Breast epithelium (tissue), 4 donors: Measurements from ENCODE around the gene AKAP10. TPM values are rescaled to one million over a fixed set of nuclear protein-coding genes. Genes with fewer than 3 reads are reported as not detected.
A peak's percentile ranks its signal among the peaks of the same experiment; 100 is the strongest.

ENCODE experiments used
- DNase-seq, 2 donors: peaks; one replicate each; pipeline ENCODE4 v3.0.0-alpha.2; 2019; ENCODE audit warnings: low spot score in 2 of 2
- H3K27ac ChIP-seq, 2 donors: fragments of 200-600 bp; sonication (generic) in 1 of 2; one replicate each; pipeline ENCODE4 v1.5.1; 2016 to 2019; ENCODE audit warnings: mild to moderate bottlenecking in 1 of 2
- H3K27me3 ChIP-seq, 2 donors: fragments of 200-600 bp; sonication (generic) in 1 of 2; one replicate each; pipeline versions ENCODE4 v1.5.1 to v1.6.0; 2017 to 2019; ENCODE audit warnings: control low read depth in 1 of 2, mild to moderate bottlenecking in 1 of 2
- H3K36me3 ChIP-seq: fragments of 200-600 bp; one replicate; pipeline ENCODE4 v1.5.1; 2019
- H3K4me1 ChIP-seq, 2 donors: fragments of 200-600 bp; sonication (generic); one replicate each; pipeline ENCODE4 v1.5.1; 2016 to 2019; ENCODE audit warnings: control low read depth in 1 of 2
- H3K4me3 ChIP-seq, 3 donors: fragments of 200-600 bp; sonication (generic); 1 replicate in 2 of 3; 2 replicates in 1 of 3; pipeline ENCODE4 v1.5.1; 2016 to 2019; ENCODE audit warnings: mild to moderate bottlenecking in 3 of 3, moderate library complexity in 2 of 3
- H3K9me3 ChIP-seq, 2 donors: fragments of 200-600 bp; sonication (generic) in 1 of 2; one replicate each; pipeline ENCODE4 v1.5.1; 2016 to 2019; ENCODE audit warnings: control low read depth in 1 of 2
- CTCF ChIP-seq, 3 donors: fragments of 450-650 bp; IDR thresholded peaks; one replicate each; pipeline ENCODE4 v1.5.1; 2016 to 2017; ENCODE audit warnings: antibody characterized with exemption in 3 of 3, mild to moderate bottlenecking in 3 of 3, moderate library complexity in 3 of 3
- POLR2A ChIP-seq: fragments of 450-650 bp; IDR thresholded peaks from one replicate; pipeline ENCODE4 v1.6.1; 2016; ENCODE audit warnings: antibody characterized with exemption, mild to moderate bottlenecking, moderate library complexity
- POLR2AphosphoS5 ChIP-seq, 3 donors: sonication (generic); formaldehyde crosslinking; IDR thresholded peaks; one replicate each; pipeline ENCODE4 v1.6.1; 2017; ENCODE audit warnings: antibody characterized with exemption in 3 of 3
- intact Hi-C: fragments of 100-400 bp; cut with DNase I; formaldehyde crosslinking; loops from one replicate; pipeline ENCODE4 v1.15.1; 2023; ENCODE audit warnings: low total_unique reads
- total RNA-seq, 3 donors: library from RNA; depleted of rRNA; stranded (reverse); fragments of >200 nt; gene quantifications; one replicate each; pipeline ENCODE4 v1.1.0, GENCODE V29; 2016

AKAP10 gene
- total RNA-seq, 3 donors from 2014 or later, result 27.7 to 49.5 (median 34.1) TPM

GRCh38 chr17:19991252-19991885, 13.7 kb upstream of the AKAP10 start:
- intact Hi-C loops, result no loop called here
- no peak overlapping the region for H3K27ac ChIP-seq

GRCh38 chr17:19987897-19988296, 10.3 kb upstream of the AKAP10 start:
- intact Hi-C loops, result no loop called here
- DNase-seq, result no peak
- Histone ChIP-seq H3K36me3 (no peaks in the 10 kb centered on the region), H3K4me3 (no peak overlapping the region), H3K27me3 (no peaks in the 10 kb centered on the region), H3K9me3 (no peaks in the 10 kb centered on the region), H3K4me1 (no peaks in the 10 kb centered on the region), H3K27ac (no peak overlapping the region)
- no peak for TF ChIP-seq POLR2A
- no peak for TF ChIP-seq CTCF (IDR thresholded peaks at IDR 0.05)
- no peak for TF ChIP-seq POLR2AphosphoS5 (IDR thresholded peaks at IDR 0.05)

More at GRCh38 chr17:19991252-19991885, 13.7 kb upstream of the AKAP10 start:
- Histone ChIP-seq H3K27me3 (no peaks in the 10 kb centered on the region), H3K36me3 (no peaks in the 10 kb centered on the region), H3K9me3 (no peaks in the 10 kb centered on the region), H3K4me3 (no peak overlapping the region), H3K4me1 (no peaks in the 10 kb centered on the region)
- TF ChIP-seq POLR2AphosphoS5 (IDR thresholded peaks at IDR 0.05) (no peak), CTCF (IDR thresholded peaks at IDR 0.05) (no peak), POLR2A (no peak)
- DNase-seq, result no peak

GRCh38 chr17:19986941-19987861, 9.6 kb upstream of the AKAP10 start:
- no peaks in the 10 kb centered on the region for H3K4me1 ChIP-seq
- TF ChIP-seq CTCF (IDR thresholded peaks at IDR 0.05), result no peak
- no peak for TF ChIP-seq POLR2AphosphoS5 (IDR thresholded peaks at IDR 0.05)
- TF ChIP-seq POLR2A, result no peak
- DNase-seq, result no peak
- H3K27ac ChIP-seq, result no peak overlapping the region
- H3K27me3 ChIP-seq, result no peaks in the 10 kb centered on the region
- no peaks in the 10 kb centered on the region for H3K9me3 ChIP-seq
- no peaks in the 10 kb centered on the region for H3K36me3 ChIP-seq
- H3K4me3 ChIP-seq, result no peak overlapping the region
- intact Hi-C loops, result no loop called here

GRCh38 chr17:19979917-19980770, 2.5 kb upstream of the AKAP10 start:
- H3K36me3 ChIP-seq, result no peaks in the 10 kb centered on the region
- H3K4me3 ChIP-seq, result peak overlapping the region in 2 of 3 donors; percentile 11 to 38
- DNase-seq, result no peak
- H3K27ac ChIP-seq, result no peak overlapping the region
- no peaks in the 10 kb centered on the region for H3K27me3 ChIP-seq
- H3K4me1 ChIP-seq, result peaks cover 0 to 12% of the 10 kb centered on the region in 2 donors
- TF ChIP-seq POLR2AphosphoS5 (IDR thresholded peaks at IDR 0.05) (no peak), POLR2A (no peak), CTCF (IDR thresholded peaks at IDR 0.05) (no peak)
- H3K9me3 ChIP-seq, result no peaks in the 10 kb centered on the region
- intact Hi-C loops, result no loop called here
